ENCODE results near the gene REEP2.
"Not testable (repeated sequence)": the region's sequence is repeated elsewhere in the genome, so short reads cannot be mapped to it uniquely, and the experiment has no call there.

The REEP2 gene

GRCh38 chr5:138466125-138466899 lies 27.5 kb downstream of the REEP2 start:
- no peak for DNase-seq (ENCODE audit: low spot score)

GRCh38 chr5:138466900-138467710 lies 28.2 kb downstream of the REEP2 start:
- no peak for DNase-seq (ENCODE audit: low spot score)

- no peak for DNase-seq (ENCODE audit: low spot score)
These were observed 28.9 kb downstream of the REEP2 start for GRCh38 chr5:138467711-138468132.

GRCh38 chr5:138468133-138468965 lies 29.5 kb downstream of the REEP2 start:
- no peak for DNase-seq (ENCODE audit: low spot score)

- DNase-seq (ENCODE audit: low spot score) = no peak
These were observed 30.2 kb downstream of the REEP2 start for GRCh38 chr5:138468966-138469539.

- no peak for DNase-seq (ENCODE audit: low spot score)
These were observed 30.9 kb downstream of the REEP2 start for GRCh38 chr5:138469540-138470321.

GRCh38 chr5:138470322-138471051 lies 31.6 kb downstream of the REEP2 start:
- no peak for DNase-seq (ENCODE audit: low spot score)

- DNase-seq (ENCODE audit: low spot score) = no peak
These were observed 32.1 kb downstream of the REEP2 start for GRCh38 chr5:138471052-138471361.

- DNase-seq (ENCODE audit: low spot score) = no peak
These were observed 33.5 kb downstream of the REEP2 start for GRCh38 chr5:138472353-138472752.

- DNase-seq (ENCODE audit: low spot score) = not testable (repeated sequence)
These were observed 34.3 kb downstream of the REEP2 start for GRCh38 chr5:138473151-138473550.

- DNase-seq (ENCODE audit: low spot score) = no peak
These were observed 38.1 kb downstream of the REEP2 start for GRCh38 chr5:138476918-138477317.

- DNase-seq (ENCODE audit: low spot score) = no peak
These were observed 43.8 kb downstream of the REEP2 start for GRCh38 chr5:138482638-138483037.

GRCh38 chr5:138488481-138488945 lies 49.7 kb downstream of the REEP2 start:
- DNase-seq (ENCODE audit: low spot score) = no peak

- no peak for DNase-seq (ENCODE audit: low spot score)
These were observed 50.8 kb downstream of the REEP2 start for GRCh38 chr5:138489683-138490061.

- DNase-seq (ENCODE audit: low spot score) = no peak
These were observed 51.9 kb downstream of the REEP2 start for GRCh38 chr5:138490648-138491283.

- no peak for DNase-seq (ENCODE audit: low spot score)
These were observed 52.4 kb downstream of the REEP2 start for GRCh38 chr5:138491284-138491648.

- peak; percentile 84 for DNase-seq (ENCODE audit: low spot score)
These were observed 53.1 kb downstream of the REEP2 start for GRCh38 chr5:138491669-138492559.

GRCh38 chr5:138492560-138493045 lies 53.7 kb downstream of the REEP2 start:
- DNase-seq (ENCODE audit: low spot score) = no peak

- no peak for DNase-seq (ENCODE audit: low spot score)
These were observed 56.5 kb downstream of the REEP2 start for GRCh38 chr5:138495351-138495750.
